HG02840 (cell line): ENCODE data around the gene ARSA.
"Not testable (repeated sequence)": the region's sequence is repeated elsewhere in the genome, so short reads cannot be mapped to it uniquely, and the experiment has no call there.

Source experiments
- ATAC-seq: cut with Tn5 transposase; IDR thresholded peaks from one replicate; pipeline ENCODE4 v1.9.1; 2021; ENCODE audit warnings: mild to moderate bottlenecking, moderate library complexity, moderate number of reproducible peaks; ENCODE audit not compliant: unreplicated experiment, low FRiP score

Gene ARSA

GRCh38 chr22:50656122-50657070 lies 28.4 kb upstream of the ARSA start:
- ATAC-seq, result no peak

- ATAC-seq, result not testable (repeated sequence)
Observed at GRCh38 chr22:50654664-50655063, 26.7 kb upstream of the ARSA start.

GRCh38 chr22:50653256-50653655 lies 25.3 kb upstream of the ARSA start:
- ATAC-seq, result no peak

- ATAC-seq, result not testable (repeated sequence)
Observed at GRCh38 chr22:50643821-50644101, 15.8 kb upstream of the ARSA start.

- ATAC-seq, result not testable (repeated sequence)
Observed at GRCh38 chr22:50643021-50643820, 15.3 kb upstream of the ARSA start.

GRCh38 chr22:50641696-50642607 lies 14.0 kb upstream of the ARSA start:
- ATAC-seq, result no peak

- no peak for ATAC-seq
Observed at GRCh38 chr22:50640857-50641647, 13.1 kb upstream of the ARSA start.

- not testable (repeated sequence) for ATAC-seq
Observed at GRCh38 chr22:50640296-50640695, 12.3 kb upstream of the ARSA start.

- ATAC-seq, result no peak
Observed at GRCh38 chr22:50635591-50635990, 7.6 kb upstream of the ARSA start.

- no peak for ATAC-seq
Observed at GRCh38 chr22:50633771-50634170, 5.8 kb upstream of the ARSA start.

- no peak for ATAC-seq
Observed at GRCh38 chr22:50633086-50633485, 5.1 kb upstream of the ARSA start.

GRCh38 chr22:50630376-50630775 lies 2.4 kb upstream of the ARSA start:
- no peak for ATAC-seq

GRCh38 chr22:50628543-50629134 lies 687 bp upstream of the ARSA start:
- ATAC-seq, result no peak

- no peak for ATAC-seq
Observed at GRCh38 chr22:50626850-50627641, 906 bp downstream of the ARSA start.

- no peak for ATAC-seq
Observed at GRCh38 chr22:50626314-50626849, 1.6 kb downstream of the ARSA start.

- ATAC-seq, result no peak
Observed at GRCh38 chr22:50625568-50626313, 2.2 kb downstream of the ARSA start.

GRCh38 chr22:50625131-50625567 lies 2.8 kb downstream of the ARSA start:
- no peak for ATAC-seq
